HepG2 (cell line): ENCODE results near the gene CCT4. TPM values are rescaled to one million over a fixed set of nuclear protein-coding genes. Genes with fewer than 3 reads are reported as not detected.
A peak's percentile ranks its signal among the peaks of the same experiment; 100 is the strongest.

Experiments used
- ATF7-NPFF ChIP-seq: sonication (generic); formaldehyde crosslinking; IDR thresholded peaks from 2 replicates; pipeline ENCODE4 v1.8.1; 2023; ENCODE audit warnings: mild to moderate bottlenecking, low read depth, missing genetic modification reagents, moderate library complexity
- CAMTA2 ChIP-seq: sonication (generic); formaldehyde crosslinking; IDR thresholded peaks from 2 replicates; pipeline ENCODE4 v1.4.0; 2020; ENCODE audit warnings: mild to moderate bottlenecking, missing genetic modification reagents, borderline replicate concordance
- FOXC1 ChIP-seq: sonication (generic); formaldehyde crosslinking; IDR thresholded peaks from 2 replicates; pipeline ENCODE4 v1.8.0; 2022; ENCODE audit warnings: mild to moderate bottlenecking, missing genetic modification reagents, borderline replicate concordance
- IKZF4 ChIP-seq: sonication (generic); formaldehyde crosslinking; IDR thresholded peaks from 2 replicates; pipeline ENCODE4 v1.5.1; 2020; ENCODE audit warnings: borderline replicate concordance, mild to moderate bottlenecking, low read depth, missing genetic modification reagents; ENCODE audit errors: not compliant biosample characterization
- RBAK ChIP-seq: sonication (generic); formaldehyde crosslinking; IDR thresholded peaks from 2 replicates; pipeline ENCODE4 v1.5.1; 2020; ENCODE audit warnings: mild to moderate bottlenecking, missing genetic modification reagents
- RBM22 ChIP-seq: fragments of 200-400 bp; formaldehyde crosslinking; optimal IDR thresholded peaks from 2 replicates; pipeline ENCODE3; 2017; ENCODE audit warnings: mild to moderate bottlenecking, low read length, moderate library complexity
- SETDB1 ChIP-seq: sonication (generic); formaldehyde crosslinking; IDR thresholded peaks from 2 replicates; pipeline ENCODE4 v1.5.1; 2020; ENCODE audit warnings: missing genetic modification reagents, mild to moderate bottlenecking, borderline replicate concordance
- SNRNP70 ChIP-seq: fragments of 200-400 bp; formaldehyde crosslinking; IDR thresholded peaks from 2 replicates; pipeline ENCODE4 v1.6.1; 2017; ENCODE audit warnings: mild to moderate bottlenecking, low read depth, low read length, moderate library complexity
- ZNF124 ChIP-seq: sonication (generic); formaldehyde crosslinking; IDR thresholded peaks from 2 replicates; pipeline ENCODE4 v1.4.0; 2020; ENCODE audit warnings: missing genetic modification reagents
- ZNF20 ChIP-seq: sonication (generic); formaldehyde crosslinking; IDR thresholded peaks from 2 replicates; pipeline ENCODE4 v1.4.0; 2020; ENCODE audit warnings: mild to moderate bottlenecking, moderate library complexity, missing genetic modification reagents
- ZNF430 ChIP-seq: sonication (generic); formaldehyde crosslinking; IDR thresholded peaks from 2 replicates; pipeline ENCODE4 v1.9.0; 2021; ENCODE audit warnings: mild to moderate bottlenecking, missing genetic modification reagents
- ZNF558 ChIP-seq: sonication (generic); formaldehyde crosslinking; IDR thresholded peaks from 2 replicates; pipeline ENCODE4 v1.9.0; 2022; ENCODE audit warnings: mild to moderate bottlenecking, missing genetic modification reagents, borderline replicate concordance
- polyA plus RNA-seq, 8 experiments: library from polyadenylated mRNA; depleted of rRNA in 3 of 8; stranded (reverse) in 7 of 8; unstranded in 1 of 8; fragments of >200 nt; fragmentation: Illumina TruSeq in 4 of 8; extraction: Trizol in 4 of 8; gene quantifications; 2 replicates each; pipeline versions ENCODE4 v1.2.1 to v1.2.3, GENCODE V29; 2011 to 2016; ENCODE audit warnings: low read depth in 4 of 8, missing spikeins in 1 of 8, mixed read lengths in 1 of 8; ENCODE audit not compliant: insufficient read depth in 1 of 8
- total RNA-seq, 5 experiments: library from RNA; depleted of rRNA; stranded (reverse); fragments of >200 nt; fragmentation: Illumina TruSeq; extraction: Trizol; gene quantifications; 2 replicates each; pipeline ENCODE4 v1.2.3, GENCODE V29; 2016; ENCODE audit warnings: low read depth in 1 of 5
- TF ChIP-seq, protein P1 (sequence below): sonication (generic); formaldehyde crosslinking; conservative IDR thresholded peaks from 2 replicates; pipeline ENCODE4 v1.4.0; 2020; ENCODE audit warnings: mild to moderate bottlenecking, missing genetic modification reagents, moderate library complexity
- TF ChIP-seq, protein P2 (sequence below): sonication (generic); formaldehyde crosslinking; IDR thresholded peaks from 2 replicates; pipeline ENCODE4 v1.4.0; 2020; ENCODE audit warnings: missing genetic modification reagents
- TF ChIP-seq, protein P3 (sequence below): sonication (generic); formaldehyde crosslinking; IDR thresholded peaks from 2 replicates; pipeline ENCODE4 v1.8.0; 2022; ENCODE audit warnings: missing genetic modification reagents, mild to moderate bottlenecking, borderline replicate concordance
- TF ChIP-seq, protein P4 (sequence below): sonication (generic); formaldehyde crosslinking; IDR thresholded peaks from 2 replicates; pipeline ENCODE4 v1.4.0; 2020; ENCODE audit warnings: missing genetic modification reagents
- TF ChIP-seq, protein P5 (sequence below): sonication (generic); formaldehyde crosslinking; IDR thresholded peaks from 2 replicates; pipeline ENCODE4 v1.4.0; 2020; ENCODE audit warnings: low read depth, mild to moderate bottlenecking, missing genetic modification reagents
- TF ChIP-seq, protein P6 (sequence below): IDR thresholded peaks from 2 replicates; pipeline ENCODE4 v1.6.1; 2016

Gene CCT4
- total and polyA plus RNA-seq, 2 of the 13 experiments (the other 11 are each of a cell fraction or from before 2014, with no cell fraction given), result 138 to 340 TPM

- TF ChIP-seq, protein P1, sequence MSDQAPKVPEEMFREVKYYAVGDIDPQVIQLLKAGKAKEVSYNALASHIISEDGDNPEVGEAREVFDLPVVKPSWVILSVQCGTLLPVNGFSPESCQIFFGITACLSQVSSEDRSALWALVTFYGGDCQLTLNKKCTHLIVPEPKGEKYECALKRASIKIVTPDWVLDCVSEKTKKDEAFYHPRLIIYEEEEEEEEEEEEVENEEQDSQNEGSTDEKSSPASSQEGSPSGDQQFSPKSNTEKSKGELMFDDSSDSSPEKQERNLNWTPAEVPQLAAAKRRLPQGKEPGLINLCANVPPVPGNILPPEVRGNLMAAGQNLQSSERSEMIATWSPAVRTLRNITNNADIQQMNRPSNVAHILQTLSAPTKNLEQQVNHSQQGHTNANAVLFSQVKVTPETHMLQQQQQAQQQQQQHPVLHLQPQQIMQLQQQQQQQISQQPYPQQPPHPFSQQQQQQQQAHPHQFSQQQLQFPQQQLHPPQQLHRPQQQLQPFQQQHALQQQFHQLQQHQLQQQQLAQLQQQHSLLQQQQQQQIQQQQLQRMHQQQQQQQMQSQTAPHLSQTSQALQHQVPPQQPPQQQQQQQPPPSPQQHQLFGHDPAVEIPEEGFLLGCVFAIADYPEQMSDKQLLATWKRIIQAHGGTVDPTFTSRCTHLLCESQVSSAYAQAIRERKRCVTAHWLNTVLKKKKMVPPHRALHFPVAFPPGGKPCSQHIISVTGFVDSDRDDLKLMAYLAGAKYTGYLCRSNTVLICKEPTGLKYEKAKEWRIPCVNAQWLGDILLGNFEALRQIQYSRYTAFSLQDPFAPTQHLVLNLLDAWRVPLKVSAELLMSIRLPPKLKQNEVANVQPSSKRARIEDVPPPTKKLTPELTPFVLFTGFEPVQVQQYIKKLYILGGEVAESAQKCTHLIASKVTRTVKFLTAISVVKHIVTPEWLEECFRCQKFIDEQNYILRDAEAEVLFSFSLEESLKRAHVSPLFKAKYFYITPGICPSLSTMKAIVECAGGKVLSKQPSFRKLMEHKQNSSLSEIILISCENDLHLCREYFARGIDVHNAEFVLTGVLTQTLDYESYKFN (CRISPR knock-in tag), result peak; percentile 57
- 0 out of 2 replicates have a peak, but pooled peaks have one; percentile 75 for TF ChIP-seq ZNF558 (CRISPR knock-in tag)
- TF ChIP-seq, protein P2, sequence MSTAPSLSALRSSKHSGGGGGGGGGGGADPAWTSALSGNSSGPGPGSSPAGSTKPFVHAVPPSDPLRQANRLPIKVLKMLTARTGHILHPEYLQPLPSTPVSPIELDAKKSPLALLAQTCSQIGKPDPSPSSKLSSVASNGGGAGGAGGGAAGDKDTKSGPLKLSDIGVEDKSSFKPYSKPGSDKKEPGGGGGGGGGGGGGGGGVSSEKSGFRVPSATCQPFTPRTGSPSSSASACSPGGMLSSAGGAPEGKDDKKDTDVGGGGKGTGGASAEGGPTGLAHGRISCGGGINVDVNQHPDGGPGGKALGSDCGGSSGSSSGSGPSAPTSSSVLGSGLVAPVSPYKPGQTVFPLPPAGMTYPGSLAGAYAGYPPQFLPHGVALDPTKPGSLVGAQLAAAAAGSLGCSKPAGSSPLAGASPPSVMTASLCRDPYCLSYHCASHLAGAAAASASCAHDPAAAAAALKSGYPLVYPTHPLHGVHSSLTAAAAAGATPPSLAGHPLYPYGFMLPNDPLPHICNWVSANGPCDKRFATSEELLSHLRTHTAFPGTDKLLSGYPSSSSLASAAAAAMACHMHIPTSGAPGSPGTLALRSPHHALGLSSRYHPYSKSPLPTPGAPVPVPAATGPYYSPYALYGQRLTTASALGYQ (CRISPR knock-in tag), result peak; percentile 79
- TF ChIP-seq SETDB1 (CRISPR knock-in tag), result no peak
- TF ChIP-seq, protein P3, sequence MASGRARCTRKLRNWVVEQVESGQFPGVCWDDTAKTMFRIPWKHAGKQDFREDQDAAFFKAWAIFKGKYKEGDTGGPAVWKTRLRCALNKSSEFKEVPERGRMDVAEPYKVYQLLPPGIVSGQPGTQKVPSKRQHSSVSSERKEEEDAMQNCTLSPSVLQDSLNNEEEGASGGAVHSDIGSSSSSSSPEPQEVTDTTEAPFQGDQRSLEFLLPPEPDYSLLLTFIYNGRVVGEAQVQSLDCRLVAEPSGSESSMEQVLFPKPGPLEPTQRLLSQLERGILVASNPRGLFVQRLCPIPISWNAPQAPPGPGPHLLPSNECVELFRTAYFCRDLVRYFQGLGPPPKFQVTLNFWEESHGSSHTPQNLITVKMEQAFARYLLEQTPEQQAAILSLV (CRISPR knock-in tag), result peak; percentile 82
- no peak for TF ChIP-seq IKZF4 (CRISPR knock-in tag)
- no peak for TF ChIP-seq RBM22
- 0 out of 2 replicates have a peak, but pooled peaks have one; percentile 72 for TF ChIP-seq CAMTA2 (CRISPR knock-in tag)
- TF ChIP-seq SNRNP70, result no peak
- peak; percentile 85 for TF ChIP-seq ZNF430 (CRISPR knock-in tag)
- TF ChIP-seq, protein P4, sequence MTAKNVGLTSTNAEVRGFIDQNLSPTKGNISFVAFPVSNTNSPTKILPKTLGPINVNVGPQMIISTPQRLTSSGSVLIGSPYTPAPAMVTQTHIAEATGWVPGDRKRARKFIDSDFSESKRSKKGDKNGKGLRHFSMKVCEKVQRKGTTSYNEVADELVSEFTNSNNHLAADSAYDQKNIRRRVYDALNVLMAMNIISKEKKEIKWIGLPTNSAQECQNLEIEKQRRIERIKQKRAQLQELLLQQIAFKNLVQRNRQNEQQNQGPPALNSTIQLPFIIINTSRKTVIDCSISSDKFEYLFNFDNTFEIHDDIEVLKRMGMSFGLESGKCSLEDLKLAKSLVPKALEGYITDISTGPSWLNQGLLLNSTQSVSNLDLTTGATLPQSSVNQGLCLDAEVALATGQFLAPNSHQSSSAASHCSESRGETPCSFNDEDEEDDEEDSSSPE (CRISPR knock-in tag), result peak; percentile 74
- TF ChIP-seq ATF7-NPFF, result peak; percentile 85
- TF ChIP-seq, protein P5, sequence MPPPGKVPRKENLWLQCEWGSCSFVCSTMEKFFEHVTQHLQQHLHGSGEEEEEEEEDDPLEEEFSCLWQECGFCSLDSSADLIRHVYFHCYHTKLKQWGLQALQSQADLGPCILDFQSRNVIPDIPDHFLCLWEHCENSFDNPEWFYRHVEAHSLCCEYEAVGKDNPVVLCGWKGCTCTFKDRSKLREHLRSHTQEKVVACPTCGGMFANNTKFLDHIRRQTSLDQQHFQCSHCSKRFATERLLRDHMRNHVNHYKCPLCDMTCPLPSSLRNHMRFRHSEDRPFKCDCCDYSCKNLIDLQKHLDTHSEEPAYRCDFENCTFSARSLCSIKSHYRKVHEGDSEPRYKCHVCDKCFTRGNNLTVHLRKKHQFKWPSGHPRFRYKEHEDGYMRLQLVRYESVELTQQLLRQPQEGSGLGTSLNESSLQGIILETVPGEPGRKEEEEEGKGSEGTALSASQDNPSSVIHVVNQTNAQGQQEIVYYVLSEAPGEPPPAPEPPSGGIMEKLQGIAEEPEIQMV (CRISPR knock-in tag), result peak; percentile 82
- no peak for TF ChIP-seq ZNF20
- TF ChIP-seq, protein P6, sequence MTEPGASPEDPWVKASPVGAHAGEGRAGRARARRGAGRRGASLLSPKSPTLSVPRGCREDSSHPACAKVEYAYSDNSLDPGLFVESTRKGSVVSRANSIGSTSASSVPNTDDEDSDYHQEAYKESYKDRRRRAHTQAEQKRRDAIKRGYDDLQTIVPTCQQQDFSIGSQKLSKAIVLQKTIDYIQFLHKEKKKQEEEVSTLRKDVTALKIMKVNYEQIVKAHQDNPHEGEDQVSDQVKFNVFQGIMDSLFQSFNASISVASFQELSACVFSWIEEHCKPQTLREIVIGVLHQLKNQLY (CRISPR knock-in tag), result no peak
- TF ChIP-seq RBAK, result no peak
- peak; percentile 68; the same call in 1 of the 2 replicates for TF ChIP-seq ZNF124 (CRISPR knock-in tag)
- TF ChIP-seq FOXC1 (CRISPR knock-in tag), result peak; percentile 72; the same call in 1 of the 2 replicates
Observed at GRCh38 chr2:61905372-61906185, 17.1 kb upstream of the CCT4 start, which contains the start of gene COMMD1 (continued).
